HepG2 (cell line): ENCODE measurements around the gene WDR81. TPM values are rescaled to one million over a fixed set of nuclear protein-coding genes. Genes with fewer than 3 reads are reported as not detected.

Source experiments
- CENPX ChIP-seq: sonication (generic); formaldehyde crosslinking; IDR thresholded peaks from 2 replicates; pipeline ENCODE4 v1.9.0; 2021; ENCODE audit warnings: mild to moderate bottlenecking, missing genetic modification reagents, moderate library complexity
- FOSL2 ChIP-seq: sonication (generic); formaldehyde crosslinking; IDR thresholded peaks from 2 replicates; pipeline ENCODE4 v1.4.0; 2020; ENCODE audit warnings: missing genetic modification reagents
- GATAD2A ChIP-seq: IDR thresholded peaks from 2 replicates; pipeline ENCODE4 v1.6.1; 2016
- KMT2B ChIP-seq: IDR thresholded peaks from 2 replicates; pipeline ENCODE4 v1.6.1; 2016; ENCODE audit warnings: missing genetic modification reagents, missing compliant biosample characterization
- MIXL1 ChIP-seq: IDR thresholded peaks from 2 replicates; pipeline ENCODE4 v1.6.1; 2016
- SCMH1 ChIP-seq: sonication (generic); formaldehyde crosslinking; IDR thresholded peaks from 2 replicates; pipeline ENCODE4 v1.9.0; 2021; ENCODE audit warnings: missing genetic modification reagents, mild to moderate bottlenecking, borderline replicate concordance
- TEAD3 ChIP-seq: optimal IDR thresholded peaks from 2 replicates; pipeline ENCODE3; 2016; ENCODE audit warnings: borderline replicate concordance
- THAP11 ChIP-seq: IDR thresholded peaks from 2 replicates; pipeline ENCODE4 v1.6.1; 2016; ENCODE audit warnings: missing biosample characterization, missing genetic modification reagents
- ZNF121 ChIP-seq: sonication (generic); formaldehyde crosslinking; IDR thresholded peaks from 2 replicates; pipeline ENCODE4 v1.5.0; 2020; ENCODE audit warnings: mild to moderate bottlenecking, missing genetic modification reagents
- ZNF230 ChIP-seq: sonication (generic); formaldehyde crosslinking; IDR thresholded peaks from 2 replicates; pipeline ENCODE4 v1.4.0; 2020; ENCODE audit warnings: mild to moderate bottlenecking, missing genetic modification reagents
- ZNF44 ChIP-seq: sonication (generic); formaldehyde crosslinking; IDR thresholded peaks from 2 replicates; pipeline ENCODE4 v1.5.1; 2020; ENCODE audit warnings: mild to moderate bottlenecking, missing genetic modification reagents
- ZNF503 ChIP-seq: sonication (generic); formaldehyde crosslinking; IDR thresholded peaks from 2 replicates; pipeline ENCODE4 v1.4.0; 2020; ENCODE audit warnings: missing genetic modification reagents
- ZNF530 ChIP-seq: sonication (generic); formaldehyde crosslinking; IDR thresholded peaks from 2 replicates; pipeline ENCODE4 v1.5.0; 2020; ENCODE audit warnings: low read depth, mild to moderate bottlenecking, missing genetic modification reagents
- ZNF552 ChIP-seq: sonication (generic); formaldehyde crosslinking; IDR thresholded peaks from 2 replicates; pipeline ENCODE4 v1.9.0; 2022; ENCODE audit warnings: missing genetic modification reagents, mild to moderate bottlenecking, borderline replicate concordance
- ZNF737 ChIP-seq: sonication (generic); formaldehyde crosslinking; IDR thresholded peaks from 2 replicates; pipeline ENCODE4 v1.5.0; 2020; ENCODE audit warnings: missing genetic modification reagents, mild to moderate bottlenecking, borderline replicate concordance
- polyA plus RNA-seq, 8 experiments: library from polyadenylated mRNA; depleted of rRNA in 3 of 8; stranded (reverse) in 7 of 8; unstranded in 1 of 8; fragments of >200 nt; fragmentation: Illumina TruSeq in 4 of 8; extraction: Trizol in 4 of 8; gene quantifications; 2 replicates each; pipeline versions ENCODE4 v1.2.1 to v1.2.3, GENCODE V29; 2011 to 2016; ENCODE audit warnings: low read depth in 4 of 8, missing spikeins in 1 of 8, mixed read lengths in 1 of 8; ENCODE audit not compliant: insufficient read depth in 1 of 8
- total RNA-seq, 5 experiments: library from RNA; depleted of rRNA; stranded (reverse); fragments of >200 nt; fragmentation: Illumina TruSeq; extraction: Trizol; gene quantifications; 2 replicates each; pipeline ENCODE4 v1.2.3, GENCODE V29; 2016; ENCODE audit warnings: low read depth in 1 of 5
- TF ChIP-seq, protein P1 (sequence below): sonication (generic); formaldehyde crosslinking; IDR thresholded peaks from 2 replicates; pipeline ENCODE4 v1.5.0; 2020; ENCODE audit warnings: mild to moderate bottlenecking, missing genetic modification reagents

The WDR81 gene
- total and polyA plus RNA-seq, 2 of the 13 experiments (the other 11 are each of a cell fraction or from before 2014, with no cell fraction given), result 9.1 to 16.7 TPM

GRCh38 chr17:1783834-1784611 is 59.5 kb downstream of the WDR81 start (continued):
- TF ChIP-seq ZNF503 (CRISPR knock-in tag), result no peak
- no peak for TF ChIP-seq CENPX (CRISPR knock-in tag)
- no peak for TF ChIP-seq ZNF552 (CRISPR knock-in tag)
- 0 out of 2 replicates have a peak, but pooled peaks have one; percentile 24 for TF ChIP-seq ZNF230
- TF ChIP-seq FOSL2, result 0 out of 2 replicates have a peak, but pooled peaks have one; percentile 18
- TF ChIP-seq ZNF44, result no peak
- TF ChIP-seq, protein P1, sequence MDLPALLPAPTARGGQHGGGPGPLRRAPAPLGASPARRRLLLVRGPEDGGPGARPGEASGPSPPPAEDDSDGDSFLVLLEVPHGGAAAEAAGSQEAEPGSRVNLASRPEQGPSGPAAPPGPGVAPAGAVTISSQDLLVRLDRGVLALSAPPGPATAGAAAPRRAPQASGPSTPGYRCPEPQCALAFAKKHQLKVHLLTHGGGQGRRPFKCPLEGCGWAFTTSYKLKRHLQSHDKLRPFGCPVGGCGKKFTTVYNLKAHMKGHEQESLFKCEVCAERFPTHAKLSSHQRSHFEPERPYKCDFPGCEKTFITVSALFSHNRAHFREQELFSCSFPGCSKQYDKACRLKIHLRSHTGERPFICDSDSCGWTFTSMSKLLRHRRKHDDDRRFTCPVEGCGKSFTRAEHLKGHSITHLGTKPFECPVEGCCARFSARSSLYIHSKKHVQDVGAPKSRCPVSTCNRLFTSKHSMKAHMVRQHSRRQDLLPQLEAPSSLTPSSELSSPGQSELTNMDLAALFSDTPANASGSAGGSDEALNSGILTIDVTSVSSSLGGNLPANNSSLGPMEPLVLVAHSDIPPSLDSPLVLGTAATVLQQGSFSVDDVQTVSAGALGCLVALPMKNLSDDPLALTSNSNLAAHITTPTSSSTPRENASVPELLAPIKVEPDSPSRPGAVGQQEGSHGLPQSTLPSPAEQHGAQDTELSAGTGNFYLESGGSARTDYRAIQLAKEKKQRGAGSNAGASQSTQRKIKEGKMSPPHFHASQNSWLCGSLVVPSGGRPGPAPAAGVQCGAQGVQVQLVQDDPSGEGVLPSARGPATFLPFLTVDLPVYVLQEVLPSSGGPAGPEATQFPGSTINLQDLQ, result no peak
- TF ChIP-seq KMT2B, result no peak
- TF ChIP-seq ZNF530 (CRISPR knock-in tag), result no peak
- TF ChIP-seq ZNF121 (CRISPR knock-in tag), result peak; percentile 26; the same call in 1 of the 2 replicates
- no peak for TF ChIP-seq SCMH1
- TF ChIP-seq GATAD2A (CRISPR knock-in tag), result 0 out of 2 replicates have a peak, but pooled peaks have one; percentile 30
- no peak for TF ChIP-seq ZNF737 (CRISPR knock-in tag)
- peak; percentile 89 for TF ChIP-seq TEAD3 (CRISPR knock-in tag)
- TF ChIP-seq THAP11, result 0 out of 2 replicates have a peak, but pooled peaks have one; percentile 32
- peak; percentile 73; the same call in 1 of the 2 replicates for TF ChIP-seq MIXL1 (CRISPR knock-in tag)
